Measurements from ENCODE around the gene TMTC2. TPM values are rescaled to one million over a fixed set of nuclear protein-coding genes. Genes with fewer than 3 reads are reported as not detected.

The TMTC2 gene
- total RNA-seq, 4 donors from 2014 or later = 11.5 to 44.1 (median 16.0) TPM

GRCh38 chr12:82904219-82904790, 217.6 kb downstream of the TMTC2 start:
- intact Hi-C loops (cut with DNase I; ENCODE audit: low total_unique reads) = no loop called here
- H3K4me3 ChIP-seq = no peak overlapping the region

GRCh38 chr12:82910246-82910893, 223.7 kb downstream of the TMTC2 start:
- no peak for TF ChIP-seq POLR2A (IDR thresholded peaks at IDR 0.05)
- TF ChIP-seq CTCF (IDR thresholded peaks at IDR 0.05) = no peak

More at GRCh38 chr12:82904219-82904790, 217.6 kb downstream of the TMTC2 start:
- TF ChIP-seq CTCF (IDR thresholded peaks at IDR 0.05) (no peak), POLR2A (IDR thresholded peaks at IDR 0.05) (no peak)
- H3K9me3 ChIP-seq = no peaks in the 10 kb centered on the region
- no peaks in the 10 kb centered on the region for H3K4me1 ChIP-seq
- no peak for DNase-seq
- H3K27me3 ChIP-seq = no peaks in the 10 kb centered on the region
- no peaks in the 10 kb centered on the region for H3K36me3 ChIP-seq
- no peak overlapping the region for H3K27ac ChIP-seq

GRCh38 chr12:82912406-82912805, 225.7 kb downstream of the TMTC2 start:
- TF ChIP-seq POLR2A (IDR thresholded peaks at IDR 0.05) = no peak
- TF ChIP-seq CTCF (IDR thresholded peaks at IDR 0.05) = no peak
- Histone ChIP-seq H3K27me3 (no peaks in the 10 kb centered on the region), H3K4me3 (no peak overlapping the region), H3K9me3 (no peaks in the 10 kb centered on the region), H3K27ac (no peak overlapping the region), H3K36me3 (no peaks in the 10 kb centered on the region), H3K4me1 (no peaks in the 10 kb centered on the region)
- DNase-seq = no peak
- intact Hi-C loops (cut with DNase I; ENCODE audit: low total_unique reads) = no loop called here

More at GRCh38 chr12:82910246-82910893, 223.7 kb downstream of the TMTC2 start:
- Histone ChIP-seq H3K27me3 (no peaks in the 10 kb centered on the region), H3K4me3 (no peak overlapping the region), H3K36me3 (no peaks in the 10 kb centered on the region), H3K4me1 (no peaks in the 10 kb centered on the region), H3K9me3 (no peaks in the 10 kb centered on the region), H3K27ac (no peak overlapping the region)
- intact Hi-C loops (cut with DNase I; ENCODE audit: low total_unique reads) = no loop called here
- DNase-seq = no peak

GRCh38 chr12:82919388-82920054, 232.8 kb downstream of the TMTC2 start:
- Histone ChIP-seq H3K27ac (no peak overlapping the region), H3K36me3 (no peaks in the 10 kb centered on the region), H3K4me3 (no peak overlapping the region), H3K9me3 (no peaks in the 10 kb centered on the region), H3K27me3 (no peaks in the 10 kb centered on the region), H3K4me1 (no peaks in the 10 kb centered on the region)
- TF ChIP-seq CTCF (IDR thresholded peaks at IDR 0.05) = no peak
- TF ChIP-seq POLR2A (IDR thresholded peaks at IDR 0.05) = no peak
- intact Hi-C loops (cut with DNase I; ENCODE audit: low total_unique reads) = no loop called here
- DNase-seq = no peak

GRCh38 chr12:82923935-82924334, 237.2 kb downstream of the TMTC2 start:
- TF ChIP-seq POLR2A (IDR thresholded peaks at IDR 0.05) (no peak), CTCF (IDR thresholded peaks at IDR 0.05) (no peak)
- intact Hi-C loops (cut with DNase I; ENCODE audit: low total_unique reads) = no loop called here
- Histone ChIP-seq H3K27me3 (no peaks in the 10 kb centered on the region), H3K27ac (no peak overlapping the region), H3K9me3 (no peaks in the 10 kb centered on the region), H3K4me1 (no peaks in the 10 kb centered on the region), H3K36me3 (no peaks in the 10 kb centered on the region), H3K4me3 (no peak overlapping the region)
- DNase-seq = no peak
